ENCODE results near the gene LBP. TPM values are rescaled to one million over a fixed set of nuclear protein-coding genes. Genes with fewer than 3 reads are reported as not detected.
"Not testable (repeated sequence)": the region's sequence is repeated elsewhere in the genome, so short reads cannot be mapped to it uniquely, and the experiment has no call there.

Gene LBP
- total RNA-seq, 2 donors from 2014 or later = 0.18 TPM; not detected in 1

DNA sequence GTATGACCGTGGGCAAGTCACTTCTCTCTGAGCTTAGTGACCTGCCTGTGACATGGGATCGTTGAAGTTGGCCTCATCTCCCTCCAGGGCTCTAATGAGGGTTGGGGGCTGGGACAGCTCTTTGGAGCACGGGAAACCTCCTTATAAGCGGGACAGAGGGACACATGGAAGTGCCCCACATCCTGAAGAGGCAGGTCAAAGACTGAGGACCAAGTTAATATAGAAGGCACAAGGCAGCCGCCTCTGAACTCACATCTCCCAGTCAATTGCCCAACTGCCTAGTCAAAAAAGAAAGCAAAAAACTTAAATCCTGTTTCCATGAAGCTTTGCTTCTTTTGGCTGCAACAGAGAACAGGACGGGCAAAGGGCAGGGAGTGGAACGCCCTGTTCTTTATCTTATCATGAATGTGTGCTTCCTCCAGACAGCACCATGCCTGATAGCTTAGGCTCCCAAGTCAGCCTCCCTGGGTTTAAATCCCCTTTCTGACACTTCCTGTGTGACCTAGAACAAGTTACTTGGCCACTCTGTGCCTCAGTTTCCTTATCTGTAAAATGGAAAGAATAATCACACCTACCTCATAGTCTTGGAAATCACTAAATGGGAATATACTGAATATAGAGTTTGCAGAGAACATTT, 27.1 kb downstream of the LBP start:
- Mint-ChIP-seq H3K27ac (no peak overlapping the region), H3K4me3 (no peak overlapping the region), H3K36me3 (ENCODE audit: low read depth) (no peaks in the 10 kb centered on the region), H3K9me3 (peaks cover 3% of the 10 kb centered on the region), H3K4me1 (peaks cover 4% of the 10 kb centered on the region), H3K27me3 (ENCODE audit: insufficient read depth) (peaks cover 4% of the 10 kb centered on the region)
- no peaks in the 10 kb centered on the region for H3K27me3 ChIP-seq (ENCODE audit: control insufficient read depth, insufficient read depth, low read length, poor library complexity, severe bottlenecking)
- H3K9me3 ChIP-seq (ENCODE audit: control insufficient read depth, low read length) = no peaks in the 10 kb centered on the region
- H3K27ac ChIP-seq (ENCODE audit: low read depth, low read length) = no peak overlapping the region
- WGBS, 2 experiments (ENCODE audit: insufficient coverage in 1 of 2, insufficient read length in 1 of 2) = 67 to 86% methylated on average over 3 to 7 of the region's 7 CpGs
- no peak overlapping the region for H3K4me3 ChIP-seq (ENCODE audit: low read length)
- no peaks in the 10 kb centered on the region for H3K36me3 ChIP-seq (ENCODE audit: control insufficient read depth, insufficient read depth, low read length)
- DNase-seq = no peak
- no peak for TF ChIP-seq CTCF (conservative IDR thresholded peaks at IDR 0.05)
- H3K4me1 ChIP-seq (ENCODE audit: control insufficient read depth, insufficient read depth, low read length) = no peaks in the 10 kb centered on the region
- H3K9ac ChIP-seq (ENCODE audit: extremely low read depth, low read length, poor library complexity, severe bottlenecking) = no peak overlapping the region

- H3K4me1 ChIP-seq (ENCODE audit: control insufficient read depth, insufficient read depth, low read length) = no peaks in the 10 kb centered on the region
- no peak for TF ChIP-seq CTCF (conservative IDR thresholded peaks at IDR 0.05)
- Mint-ChIP-seq H3K9me3 (peaks cover 6% of the 10 kb centered on the region), H3K36me3 (ENCODE audit: low read depth) (no peaks in the 10 kb centered on the region), H3K27ac (no peak overlapping the region), H3K4me1 (peaks cover 4% of the 10 kb centered on the region), H3K27me3 (ENCODE audit: insufficient read depth) (peaks cover 4% of the 10 kb centered on the region), H3K4me3 (no peak overlapping the region)
- H3K36me3 ChIP-seq (ENCODE audit: control insufficient read depth, insufficient read depth, low read length) = no peaks in the 10 kb centered on the region
- no peak for DNase-seq
- 83% methylated on average over 5 of the region's 5 CpGs; no CpG with 5 or more reads in 1 of the 2 experiments for WGBS, 2 experiments (ENCODE audit: insufficient coverage in 1 of 2, insufficient read length in 1 of 2)
- no peaks in the 10 kb centered on the region for H3K9me3 ChIP-seq (ENCODE audit: control insufficient read depth, low read length)
- no peak overlapping the region for H3K4me3 ChIP-seq (ENCODE audit: low read length)
- no peak overlapping the region for H3K27ac ChIP-seq (ENCODE audit: low read depth, low read length)
- no peaks in the 10 kb centered on the region for H3K27me3 ChIP-seq (ENCODE audit: control insufficient read depth, insufficient read depth, low read length, poor library complexity, severe bottlenecking)
- H3K9ac ChIP-seq (ENCODE audit: extremely low read depth, low read length, poor library complexity, severe bottlenecking) = no peak overlapping the region
These were observed 27.6 kb downstream of the LBP start for GRCh38 chr20:38373898-38374297.

DNA sequence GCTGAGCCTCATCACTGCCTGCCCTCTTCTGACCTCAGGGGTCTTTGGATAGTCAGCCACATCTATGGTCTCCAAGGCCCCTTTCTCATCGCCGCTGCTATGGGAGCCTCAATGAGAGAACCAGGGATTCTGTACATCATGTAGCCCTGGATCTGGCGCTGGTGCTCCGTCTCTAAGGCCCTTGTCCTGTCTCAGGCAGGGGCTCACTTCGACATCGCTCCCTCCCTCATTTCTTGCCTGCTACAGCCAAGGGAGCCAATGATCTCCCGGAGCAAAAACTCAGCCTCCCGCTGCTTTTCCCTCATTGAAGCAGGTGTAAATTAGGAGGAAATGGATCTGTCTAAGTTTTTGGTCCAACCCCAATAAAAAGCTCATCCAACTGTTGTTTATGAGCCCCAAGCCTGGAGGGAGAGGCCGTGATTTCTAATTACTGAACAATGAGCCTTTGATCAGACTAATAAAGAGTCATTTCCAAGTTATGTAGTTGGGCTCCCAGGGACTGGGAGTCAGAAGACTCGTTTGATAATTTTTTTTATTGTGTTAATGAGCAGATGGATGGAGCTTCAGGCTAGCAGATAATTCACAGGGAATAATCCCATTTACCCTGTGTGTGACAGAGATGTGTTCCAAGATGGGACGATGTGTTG, 30.9 kb downstream of the LBP start:
- no peak for DNase-seq
- TF ChIP-seq CTCF (conservative IDR thresholded peaks at IDR 0.05) = no peak
- no peaks in the 10 kb centered on the region for H3K4me1 ChIP-seq (ENCODE audit: control insufficient read depth, insufficient read depth, low read length)
- no peak overlapping the region for H3K4me3 ChIP-seq (ENCODE audit: low read length)
- no peak overlapping the region for H3K9ac ChIP-seq (ENCODE audit: extremely low read depth, low read length, poor library complexity, severe bottlenecking)
- no peak overlapping the region for H3K27ac ChIP-seq (ENCODE audit: low read depth, low read length)
- Mint-ChIP-seq H3K36me3 (ENCODE audit: low read depth) (no peaks in the 10 kb centered on the region), H3K4me1 (peaks cover 4% of the 10 kb centered on the region), H3K4me3 (no peak overlapping the region), H3K27me3 (ENCODE audit: insufficient read depth) (peaks cover 4% of the 10 kb centered on the region), H3K9me3 (peaks cover 15% of the 10 kb centered on the region), H3K27ac (no peak overlapping the region)
- H3K9me3 ChIP-seq (ENCODE audit: control insufficient read depth, low read length) = no peaks in the 10 kb centered on the region
- WGBS, 2 experiments (ENCODE audit: insufficient coverage in 1 of 2, insufficient read length in 1 of 2) = 85 to 93% methylated on average over 4 to 11 of the region's 11 CpGs
- no peaks in the 10 kb centered on the region for H3K36me3 ChIP-seq (ENCODE audit: control insufficient read depth, insufficient read depth, low read length)
- no peaks in the 10 kb centered on the region for H3K27me3 ChIP-seq (ENCODE audit: control insufficient read depth, insufficient read depth, low read length, poor library complexity, severe bottlenecking)

DNA sequence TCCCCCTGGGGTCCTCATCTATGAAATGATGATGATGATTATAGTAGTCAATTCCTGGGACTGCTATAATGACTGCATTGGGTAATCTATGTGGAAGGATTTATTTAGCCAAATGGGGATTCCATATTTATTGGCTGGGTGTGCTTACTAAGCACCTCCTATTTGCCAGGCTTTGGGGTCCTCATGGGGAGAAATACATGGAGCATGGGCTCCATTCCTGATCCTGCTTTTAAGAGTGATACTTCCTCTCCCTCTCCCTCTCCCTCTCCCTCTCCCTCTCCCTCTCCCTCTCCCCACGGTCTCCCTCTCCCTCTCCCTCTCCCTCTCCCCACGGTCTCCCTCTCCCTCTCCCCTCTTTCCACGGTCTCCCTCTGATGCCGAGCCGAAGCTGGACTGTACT, 31.6 kb downstream of the LBP start:
- WGBS, 2 experiments (ENCODE audit: insufficient coverage in 1 of 2, insufficient read length in 1 of 2) = no CpG with 5 or more reads among the region's 5 CpGs
- peaks cover 15% of the 10 kb centered on the region for H3K9me3 Mint-ChIP-seq
- not testable (repeated sequence) for H3K4me1 ChIP-seq (ENCODE audit: control insufficient read depth, insufficient read depth, low read length); H3K27ac ChIP-seq (ENCODE audit: low read depth, low read length); H3K27me3 ChIP-seq (ENCODE audit: control insufficient read depth, insufficient read depth, low read length, poor library complexity, severe bottlenecking); H3K4me3 Mint-ChIP-seq; H3K9me3 ChIP-seq (ENCODE audit: control insufficient read depth, low read length); H3K27ac Mint-ChIP-seq; H3K9ac ChIP-seq (ENCODE audit: extremely low read depth, low read length, poor library complexity, severe bottlenecking); DNase-seq; H3K27me3 Mint-ChIP-seq (ENCODE audit: insufficient read depth); H3K4me3 ChIP-seq (ENCODE audit: low read length); H3K36me3 ChIP-seq (ENCODE audit: control insufficient read depth, insufficient read depth, low read length); H3K4me1 Mint-ChIP-seq; H3K36me3 Mint-ChIP-seq (ENCODE audit: low read depth)

Measured in endodermal cell (in vitro differentiated cells).